GM23248 (cell line): Measurements from ENCODE around the gene TNIK.

Source experiments
- EZH2 ChIP-seq: fragments of 200-600 bp; sonication (generic); IDR thresholded peaks from 2 replicates; pipeline ENCODE4 v1.6.1; 2018; ENCODE audit warnings: antibody characterized with exemption, mild to moderate bottlenecking; ENCODE audit not compliant: insufficient read depth, poor library complexity, severe bottlenecking
- EZH2phosphoT487 ChIP-seq: fragments of 200-600 bp; sonication (generic); IDR thresholded peaks from 2 replicates; pipeline ENCODE4 v1.6.1; 2018; ENCODE audit warnings: antibody characterized with exemption, moderate library complexity, mild to moderate bottlenecking, low read depth; ENCODE audit not compliant: insufficient read depth

DNA sequence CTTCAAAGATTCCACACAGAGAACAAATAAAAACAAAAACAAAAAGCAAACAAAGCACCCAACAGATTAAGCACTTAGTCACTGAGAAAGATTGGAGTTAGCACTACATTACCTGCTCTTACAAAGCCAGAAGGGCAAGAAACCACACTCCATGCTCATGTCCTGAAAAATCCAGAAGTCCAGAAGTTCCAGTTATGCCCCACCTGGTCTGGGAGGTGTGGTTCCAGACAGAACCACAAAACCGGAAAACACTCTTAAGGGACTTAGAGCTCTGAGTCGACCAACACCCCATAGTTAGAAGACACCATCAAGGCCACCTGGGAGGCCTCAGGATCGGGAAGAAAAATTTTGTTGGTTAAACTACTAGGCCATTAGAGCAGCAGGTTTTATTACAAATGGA is 88.9 kb downstream of the TNIK start:
- TF ChIP-seq EZH2 (no peak), EZH2phosphoT487 (no peak)
